KBM-7 (cell line): ENCODE measurements around the gene MLST8.

Experiments used
- DNase-seq: peaks from one replicate; pipeline ENCODE4 v3.0.0-alpha.2; 2015
- in situ Hi-C: fragments of 300-500 bp; cut with MboI; formaldehyde crosslinking; loops from 2 replicates; pipeline ENCODE4 v1.14.3; 2020; ENCODE audit warnings: low sequenced_read_pairs, low pct_unique_long_range_greater_than_20kb, mixed read lengths

The MLST8 gene, protein sequence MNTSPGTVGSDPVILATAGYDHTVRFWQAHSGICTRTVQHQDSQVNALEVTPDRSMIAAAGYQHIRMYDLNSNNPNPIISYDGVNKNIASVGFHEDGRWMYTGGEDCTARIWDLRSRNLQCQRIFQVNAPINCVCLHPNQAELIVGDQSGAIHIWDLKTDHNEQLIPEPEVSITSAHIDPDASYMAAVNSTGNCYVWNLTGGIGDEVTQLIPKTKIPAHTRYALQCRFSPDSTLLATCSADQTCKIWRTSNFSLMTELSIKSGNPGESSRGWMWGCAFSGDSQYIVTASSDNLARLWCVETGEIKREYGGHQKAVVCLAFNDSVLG

DNA sequence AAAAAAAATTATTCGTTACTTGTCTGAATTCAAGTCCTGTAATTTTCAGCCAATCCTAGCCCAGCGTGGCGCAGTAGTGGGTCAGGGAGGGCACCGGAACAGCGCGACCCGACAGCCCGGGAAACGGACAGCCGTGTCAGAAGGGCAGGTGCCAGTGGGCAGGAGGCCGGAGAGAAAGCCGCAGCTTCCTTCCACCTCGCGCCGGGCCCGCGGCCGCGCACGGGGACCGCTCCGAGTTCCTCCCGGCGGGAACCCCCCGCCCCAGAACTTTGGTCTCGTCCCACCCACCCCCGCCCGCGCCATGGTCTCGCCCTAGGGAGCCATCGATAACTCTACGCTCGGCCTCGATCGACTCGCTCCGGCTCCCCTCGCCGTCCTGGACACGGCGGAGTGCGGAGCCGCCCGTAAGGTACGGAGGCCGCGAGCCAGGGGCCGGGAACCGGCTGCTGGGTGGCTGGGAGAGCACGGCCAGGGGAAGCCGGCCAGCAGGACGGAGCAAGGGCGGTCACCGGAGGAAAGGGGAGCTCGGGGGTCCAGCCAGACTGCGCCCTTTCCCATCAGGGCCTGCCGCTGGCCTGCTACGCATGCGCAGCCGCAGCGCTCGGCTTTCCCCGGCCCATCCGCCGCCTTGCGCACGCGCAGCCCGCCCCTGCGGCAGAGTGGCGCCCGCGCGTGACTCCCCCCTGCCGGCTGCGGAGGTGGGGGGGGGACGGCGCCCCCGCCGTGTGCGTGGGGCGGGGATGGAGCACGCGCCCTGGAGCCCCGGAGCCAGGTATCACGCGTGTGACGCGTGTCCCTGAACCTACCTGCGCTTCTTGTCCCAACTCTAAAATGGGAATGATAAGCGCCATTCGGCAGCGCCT, at the start of gene MLST8:
Gene MLST8, plus strand, starts transcription at position 351 of the 863 bp plus-strand sequence. CDS start 632 bp downstream, outside the sequence.
- in situ Hi-C loops, result no loop called here
- peak; percentile 87 for DNase-seq

- in situ Hi-C loops, result loop anchor here (10.0 kb wide), 1 partner anchor 59 kb away; the partner anchor contains the start of genes BRICD5 and PGP
- DNase-seq, result peak; percentile 59
Measured at GRCh38 chr16:2155977-2156848, 49.0 kb upstream of the MLST8 start.

DNA sequence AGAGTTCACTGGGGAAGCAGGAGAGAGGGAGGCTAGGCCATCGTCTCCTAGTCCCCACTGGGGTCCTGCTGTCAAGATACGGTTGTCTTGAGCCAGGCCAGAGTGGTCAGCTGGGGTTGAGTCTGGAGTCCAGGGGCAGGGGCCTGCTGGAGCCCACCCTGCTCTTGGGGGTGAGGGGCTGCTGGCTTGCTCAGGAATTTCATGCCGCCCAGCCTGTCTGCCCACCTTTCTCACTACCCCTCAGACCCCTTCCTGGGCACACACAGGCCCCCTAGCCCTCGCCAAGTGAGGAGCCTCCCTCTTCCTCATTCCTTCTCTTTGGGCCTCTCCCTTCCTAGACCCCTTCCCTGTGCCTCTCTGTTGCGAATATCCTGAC, 48.4 kb upstream of the MLST8 start:
- in situ Hi-C loops, result loop anchor here (10.0 kb wide), 1 partner anchor 58 kb away; the partner anchor contains the start of genes BRICD5 and PGP
- DNase-seq, result no peak

DNA sequence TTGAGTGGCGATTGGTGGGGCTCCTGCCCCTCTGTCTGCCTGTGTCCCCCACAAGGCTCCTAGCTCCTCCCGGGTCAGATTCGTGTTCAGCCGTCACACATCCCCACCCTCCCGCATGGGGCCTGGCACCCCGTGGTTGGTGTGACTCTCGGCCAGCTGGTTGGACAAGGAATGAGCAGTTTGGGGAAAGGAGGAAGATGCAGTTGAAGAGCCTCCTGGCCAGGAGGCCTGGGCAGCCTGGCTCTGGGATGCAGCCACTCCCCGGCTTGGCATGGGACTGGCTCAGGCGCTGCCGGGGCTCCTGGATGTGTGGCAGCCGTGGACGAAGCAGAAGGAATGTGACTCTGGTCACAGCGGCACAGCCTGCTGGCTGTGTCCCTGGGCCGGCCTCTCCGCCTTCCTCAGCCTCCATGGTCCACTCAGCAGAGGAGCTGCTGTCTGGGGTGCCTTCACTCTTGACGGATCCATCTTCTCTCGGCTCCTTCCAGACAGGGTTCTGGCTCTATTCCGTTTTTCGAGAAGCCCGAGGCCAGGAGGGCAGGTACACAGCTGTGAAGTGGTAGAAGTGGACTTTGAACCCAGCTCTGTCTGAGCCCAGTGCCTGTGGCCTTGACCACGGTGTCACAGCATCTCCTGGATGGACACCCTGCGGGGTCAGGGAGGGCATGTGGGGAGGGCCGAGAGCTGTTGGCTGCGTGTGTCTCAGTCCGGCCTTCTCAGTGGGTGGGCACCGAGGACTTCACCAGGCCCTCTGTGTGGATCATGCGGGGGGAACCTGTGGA, 47.6 kb upstream of the MLST8 start:
- in situ Hi-C loops, result loop anchor here (10.0 kb wide), 1 partner anchor 57 kb away; the partner anchor contains the start of genes BRICD5 and PGP
- DNase-seq, result no peak

DNA sequence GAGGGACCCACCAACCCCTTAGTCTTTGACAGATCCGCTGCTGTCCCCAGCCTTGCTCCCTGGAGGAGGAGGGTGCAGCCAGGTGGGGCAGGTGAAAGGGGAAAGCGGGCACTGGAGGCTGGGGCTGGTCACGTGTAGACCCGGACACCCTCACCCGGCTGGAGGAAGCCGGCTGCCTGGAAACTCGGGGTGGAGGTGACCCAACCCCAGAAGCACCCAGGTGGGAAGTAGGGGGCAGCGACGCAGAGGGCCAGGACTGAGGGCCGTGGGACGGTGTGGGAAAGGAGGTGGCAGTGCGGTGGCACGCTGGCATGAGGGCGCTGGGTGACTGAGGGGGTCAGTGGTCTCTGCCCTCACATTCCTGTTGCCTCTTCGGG, 47.0 kb upstream of the MLST8 start:
- in situ Hi-C loops, result loop anchor here (10.0 kb wide), 1 partner anchor 57 kb away; the partner anchor contains the start of genes BRICD5 and PGP
- no peak for DNase-seq

GRCh38 chr16:2159175-2159838, 45.9 kb upstream of the MLST8 start:
- DNase-seq, result no peak
- in situ Hi-C loops, result loop anchor here (10.0 kb wide), 1 partner anchor 55 kb away; the partner anchor contains the start of genes BRICD5 and PGP

DNA sequence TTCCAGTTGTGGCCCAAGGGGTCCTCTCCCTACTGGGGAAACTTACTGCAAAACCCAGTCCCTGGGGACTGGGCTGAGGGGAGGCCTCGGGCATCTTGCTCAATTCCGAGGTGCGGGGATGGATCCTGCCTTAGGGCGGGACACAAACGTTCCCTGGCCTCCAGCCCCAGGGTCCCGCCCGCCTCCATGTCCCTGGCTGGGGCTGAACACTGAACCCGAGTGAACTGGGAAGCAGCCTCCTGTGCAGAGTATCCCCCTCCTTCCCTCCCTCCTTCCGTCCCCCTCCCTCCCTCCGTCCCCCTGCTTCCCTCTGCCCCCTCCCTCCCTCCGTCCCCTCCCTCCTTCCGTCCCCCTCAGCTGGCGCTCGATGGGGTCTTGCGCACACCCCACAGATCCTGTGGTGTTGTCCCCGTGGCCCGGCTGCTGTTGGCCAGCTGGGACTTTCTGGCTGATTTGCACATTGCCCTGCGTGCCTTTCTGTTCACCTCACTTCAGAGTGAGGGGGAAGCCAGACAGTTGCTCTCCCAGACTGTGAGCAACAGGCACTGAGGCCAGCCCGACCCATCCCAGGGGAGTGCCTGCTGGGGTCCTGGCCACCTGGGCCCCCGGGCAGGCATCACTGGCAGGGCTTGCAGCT, 44.2 kb upstream of the MLST8 start:
- no peak for DNase-seq

GRCh38 chr16:2161911-2162310, 43.3 kb upstream of the MLST8 start:
- DNase-seq, result no peak
- in situ Hi-C loops, result no loop called here

More for the DNA sequence above, 44.2 kb upstream of the MLST8 start:
- in situ Hi-C loops, result no loop called here

GRCh38 chr16:2162676-2163118, 42.6 kb upstream of the MLST8 start:
- no peak for DNase-seq
- in situ Hi-C loops, result no loop called here

DNA sequence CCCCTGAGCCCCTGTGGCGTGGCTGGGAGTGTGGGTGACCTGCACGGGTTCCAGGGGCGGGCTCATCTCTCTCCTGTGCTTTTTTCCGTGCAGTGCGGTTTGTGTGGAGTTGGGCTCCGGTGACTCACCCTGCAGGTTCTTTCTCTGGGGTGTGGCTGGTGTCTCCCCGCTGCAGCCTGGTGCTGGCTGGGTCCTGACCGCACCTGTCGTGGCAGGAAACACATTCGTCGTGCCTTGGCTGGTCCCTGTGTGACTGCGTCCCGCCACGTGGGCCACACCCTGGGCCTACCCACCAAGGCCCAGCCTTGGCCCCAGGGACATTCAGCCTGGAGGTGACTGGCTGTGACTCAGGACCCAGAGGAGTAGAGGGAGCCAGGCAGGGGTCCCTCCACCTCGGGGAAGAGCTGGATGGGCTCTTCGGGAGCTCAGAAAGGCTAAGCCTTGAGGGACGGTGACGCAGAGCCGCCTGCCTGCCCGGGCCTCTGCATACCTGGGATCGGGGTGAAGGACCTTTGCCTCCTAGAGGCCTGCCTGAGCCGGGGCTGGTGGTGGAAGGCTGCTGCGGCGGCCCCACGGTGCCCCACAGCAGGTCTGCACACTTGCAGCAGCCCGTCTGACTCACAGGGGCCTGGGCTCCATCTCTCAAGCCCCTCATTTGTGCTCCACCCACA, 41.9 kb upstream of the MLST8 start:
- no peak for DNase-seq
- in situ Hi-C loops, result no loop called here

DNA sequence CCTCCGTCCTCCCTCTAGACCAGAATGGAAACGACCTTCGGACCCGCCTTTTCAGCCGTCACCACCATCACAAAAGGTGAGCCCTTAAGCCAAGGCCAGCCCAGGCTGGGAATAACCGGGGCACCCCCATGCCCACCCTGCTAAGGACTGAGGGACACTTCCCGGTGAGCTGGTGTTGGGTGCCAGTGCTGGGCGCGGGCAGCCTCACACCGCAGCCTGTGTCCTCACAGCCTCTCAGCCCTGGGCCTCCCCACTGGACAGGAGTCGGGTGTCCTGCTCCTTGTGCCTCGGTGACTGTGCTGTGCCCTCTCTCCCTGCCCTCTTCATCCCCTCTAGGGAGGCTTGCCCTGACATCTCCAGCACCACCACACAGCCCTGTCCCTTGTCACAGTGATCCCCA, 39.4 kb upstream of the MLST8 start:
- in situ Hi-C loops, result no loop called here
- no peak for DNase-seq

GRCh38 chr16:2166263-2167067, 38.8 kb upstream of the MLST8 start:
- DNase-seq, result no peak
- in situ Hi-C loops, result no loop called here

DNA sequence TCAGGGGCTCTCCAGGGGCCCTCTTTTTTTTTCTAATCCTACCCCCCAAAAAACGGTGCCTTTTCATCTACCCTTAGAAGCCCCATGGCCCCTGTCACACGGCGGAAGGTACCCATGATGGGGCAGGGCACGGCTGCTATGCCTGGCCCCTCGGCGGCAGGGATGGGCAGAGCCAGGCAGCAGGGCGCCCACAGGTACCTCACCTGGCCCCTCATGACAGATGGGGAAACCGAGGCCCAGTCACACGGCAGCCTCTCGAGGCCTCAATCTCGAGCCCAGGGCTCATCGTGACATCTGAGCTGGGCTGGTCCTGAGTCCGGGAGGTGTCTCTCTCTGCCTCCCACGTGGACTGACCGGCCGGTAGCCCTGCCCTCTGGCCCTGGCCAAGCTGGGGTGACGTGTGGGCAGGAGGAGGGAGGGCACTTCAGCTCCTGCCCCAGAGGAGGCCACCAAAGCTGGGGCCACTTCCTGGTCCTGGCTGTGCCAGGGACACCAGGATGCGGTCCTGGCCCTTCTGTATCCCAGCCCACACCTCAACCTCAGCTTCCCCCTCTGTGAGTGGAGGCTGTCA, 38.1 kb upstream of the MLST8 start:
- in situ Hi-C loops, result no loop called here
- DNase-seq, result no peak

- no peak for DNase-seq
- in situ Hi-C loops, result no loop called here
Measured at GRCh38 chr16:2170080-2170479, 35.2 kb upstream of the MLST8 start.

DNA sequence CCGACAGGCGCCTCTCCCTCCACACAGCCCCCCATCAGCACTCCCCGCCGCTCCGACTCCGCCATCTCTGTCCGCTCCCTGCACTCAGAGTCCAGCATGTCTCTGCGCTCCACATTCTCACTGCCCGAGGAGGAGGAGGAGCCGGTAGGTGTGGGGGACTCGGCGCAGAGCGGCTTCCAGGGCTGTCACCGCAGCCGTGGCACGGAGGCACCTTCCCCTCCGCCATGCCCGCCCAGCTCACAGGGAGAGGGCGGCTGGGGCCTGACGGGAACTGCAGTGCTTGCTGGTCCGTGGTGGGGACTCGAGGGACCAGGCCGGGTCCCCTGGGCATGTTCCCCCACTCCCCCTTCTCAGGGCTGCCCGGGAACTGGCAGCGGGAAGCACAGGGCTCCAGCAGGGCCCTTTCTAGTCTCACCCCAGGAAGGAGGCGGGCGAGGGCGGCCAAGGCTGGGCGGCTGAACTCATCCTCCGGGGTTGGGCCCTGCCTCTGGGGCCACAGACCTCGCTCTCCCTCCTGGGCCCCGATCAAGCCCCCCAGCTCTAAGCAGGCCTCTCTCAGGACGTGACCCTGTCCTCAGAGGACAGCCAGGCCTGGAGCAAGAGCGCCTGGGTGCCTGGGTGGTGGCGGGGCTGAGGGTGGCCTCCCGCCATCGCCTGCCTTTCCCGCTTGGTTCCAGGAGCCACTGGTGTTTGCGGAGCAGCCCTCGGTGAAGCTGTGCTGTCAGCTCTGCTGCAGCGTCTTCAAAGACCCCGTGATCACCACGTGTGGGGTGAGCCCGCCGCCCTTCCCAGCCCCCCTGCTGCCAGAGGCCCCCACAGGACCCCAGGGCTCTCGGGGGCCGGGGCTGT, 34.4 kb upstream of the MLST8 start:
- no peak for DNase-seq
- in situ Hi-C loops, result no loop called here
